Type B pancreatic cell (in vitro differentiated cells): ENCODE data around the gene E2F4. TPM values are rescaled to one million over a fixed set of nuclear protein-coding genes. Genes with fewer than 3 reads are reported as not detected.

Experiments used
- DNase-seq: peaks from one replicate; pipeline ENCODE4 v3.0.0; 2021; ENCODE audit warnings: mixed read lengths; ENCODE audit not compliant: unreplicated experiment; ENCODE audit errors: extremely low spot score
- H3K27ac Mint-ChIP-seq: 2 replicates; pipeline ENCODE4 v1.8.0; 2021; ENCODE audit warnings: mild to moderate bottlenecking, mixed read lengths
- H3K27me3 Mint-ChIP-seq: 2 replicates; pipeline ENCODE4 v1.8.0; 2021; ENCODE audit warnings: mixed read lengths
- H3K36me3 Mint-ChIP-seq: 2 replicates; pipeline ENCODE4 v1.8.0; 2021; ENCODE audit warnings: mixed read lengths
- H3K4me1 Mint-ChIP-seq: one replicate; pipeline ENCODE4 v1.8.0; 2021; ENCODE audit warnings: mixed read lengths; ENCODE audit not compliant: unreplicated experiment
- H3K4me3 Mint-ChIP-seq: 2 replicates; pipeline ENCODE4 v1.8.0; 2021; ENCODE audit warnings: mild to moderate bottlenecking, mixed read lengths
- H3K9me3 Mint-ChIP-seq: 2 replicates; pipeline ENCODE4 v1.8.0; 2021; ENCODE audit warnings: mixed read lengths
- total RNA-seq: library from RNA; stranded (reverse); gene quantifications from 2 replicates; pipeline ENCODE4 v1.2.1, GENCODE V29; 2021; ENCODE audit warnings: low replicate concordance
- TF ChIP-seq, protein P1 (sequence below): fragments of 200-600 bp; sonication (generic); conservative IDR thresholded peaks from 2 replicates; pipeline ENCODE4 v1.5.0; 2021; ENCODE audit warnings: antibody characterized with exemption, mild to moderate bottlenecking

E2F4 gene
- total RNA-seq, 1 donor from 2014 or later: 84.5 TPM

- Mint-ChIP-seq H3K4me3 (no peak overlapping the region), H3K9me3 (no peaks in the 10 kb centered on the region), H3K36me3 (peaks cover 12% of the 10 kb centered on the region), H3K27ac (no peak overlapping the region), H3K4me1 (no peaks in the 10 kb centered on the region), H3K27me3 (no peaks in the 10 kb centered on the region)
- DNase-seq: no peak
- TF ChIP-seq, protein P1, sequence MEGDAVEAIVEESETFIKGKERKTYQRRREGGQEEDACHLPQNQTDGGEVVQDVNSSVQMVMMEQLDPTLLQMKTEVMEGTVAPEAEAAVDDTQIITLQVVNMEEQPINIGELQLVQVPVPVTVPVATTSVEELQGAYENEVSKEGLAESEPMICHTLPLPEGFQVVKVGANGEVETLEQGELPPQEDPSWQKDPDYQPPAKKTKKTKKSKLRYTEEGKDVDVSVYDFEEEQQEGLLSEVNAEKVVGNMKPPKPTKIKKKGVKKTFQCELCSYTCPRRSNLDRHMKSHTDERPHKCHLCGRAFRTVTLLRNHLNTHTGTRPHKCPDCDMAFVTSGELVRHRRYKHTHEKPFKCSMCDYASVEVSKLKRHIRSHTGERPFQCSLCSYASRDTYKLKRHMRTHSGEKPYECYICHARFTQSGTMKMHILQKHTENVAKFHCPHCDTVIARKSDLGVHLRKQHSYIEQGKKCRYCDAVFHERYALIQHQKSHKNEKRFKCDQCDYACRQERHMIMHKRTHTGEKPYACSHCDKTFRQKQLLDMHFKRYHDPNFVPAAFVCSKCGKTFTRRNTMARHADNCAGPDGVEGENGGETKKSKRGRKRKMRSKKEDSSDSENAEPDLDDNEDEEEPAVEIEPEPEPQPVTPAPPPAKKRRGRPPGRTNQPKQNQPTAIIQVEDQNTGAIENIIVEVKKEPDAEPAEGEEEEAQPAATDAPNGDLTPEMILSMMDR: no peak
Measured at GRCh38 chr16:67233596-67233995, 41.6 kb downstream of the E2F4 start.

DNA sequence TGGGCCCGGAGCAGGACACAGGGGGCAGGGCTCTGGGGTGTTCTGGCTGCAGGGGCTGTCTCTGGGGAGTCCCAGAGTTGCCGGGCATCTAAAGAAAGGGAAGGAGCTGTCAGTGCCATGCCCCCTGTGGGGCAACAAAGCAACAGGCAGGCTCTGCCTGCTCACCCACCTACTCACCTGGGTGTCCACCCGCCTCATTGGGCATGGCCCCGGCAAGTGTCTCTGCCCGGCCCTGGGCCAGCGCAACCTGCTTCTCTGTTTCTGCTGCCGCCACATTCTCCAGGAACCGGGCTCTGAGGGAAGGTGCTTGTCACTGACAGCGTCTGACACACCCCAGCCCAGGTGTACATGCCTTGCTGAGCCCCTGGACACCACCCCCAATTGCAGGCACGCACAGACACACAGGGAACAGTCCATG is 42.2 kb downstream of the E2F4 start:
- H3K27ac Mint-ChIP-seq: no peak overlapping the region
- no peaks in the 10 kb centered on the region for H3K27me3 Mint-ChIP-seq
- H3K9me3 Mint-ChIP-seq: no peaks in the 10 kb centered on the region
- H3K4me3 Mint-ChIP-seq: no peak overlapping the region
- peaks cover 12% of the 10 kb centered on the region for H3K36me3 Mint-ChIP-seq
- no peaks in the 10 kb centered on the region for H3K4me1 Mint-ChIP-seq
- TF ChIP-seq, protein P1: no peak
- no peak for DNase-seq

GRCh38 chr16:67235816-67236562 is 44.0 kb downstream of the E2F4 start:
- Mint-ChIP-seq H3K27me3 (no peaks in the 10 kb centered on the region), H3K4me1 (no peaks in the 10 kb centered on the region), H3K27ac (no peak overlapping the region), H3K36me3 (peaks cover 9% of the 10 kb centered on the region), H3K9me3 (no peaks in the 10 kb centered on the region), H3K4me3 (no peak overlapping the region)
- TF ChIP-seq, protein P1: no peak
- no peak for DNase-seq

DNA sequence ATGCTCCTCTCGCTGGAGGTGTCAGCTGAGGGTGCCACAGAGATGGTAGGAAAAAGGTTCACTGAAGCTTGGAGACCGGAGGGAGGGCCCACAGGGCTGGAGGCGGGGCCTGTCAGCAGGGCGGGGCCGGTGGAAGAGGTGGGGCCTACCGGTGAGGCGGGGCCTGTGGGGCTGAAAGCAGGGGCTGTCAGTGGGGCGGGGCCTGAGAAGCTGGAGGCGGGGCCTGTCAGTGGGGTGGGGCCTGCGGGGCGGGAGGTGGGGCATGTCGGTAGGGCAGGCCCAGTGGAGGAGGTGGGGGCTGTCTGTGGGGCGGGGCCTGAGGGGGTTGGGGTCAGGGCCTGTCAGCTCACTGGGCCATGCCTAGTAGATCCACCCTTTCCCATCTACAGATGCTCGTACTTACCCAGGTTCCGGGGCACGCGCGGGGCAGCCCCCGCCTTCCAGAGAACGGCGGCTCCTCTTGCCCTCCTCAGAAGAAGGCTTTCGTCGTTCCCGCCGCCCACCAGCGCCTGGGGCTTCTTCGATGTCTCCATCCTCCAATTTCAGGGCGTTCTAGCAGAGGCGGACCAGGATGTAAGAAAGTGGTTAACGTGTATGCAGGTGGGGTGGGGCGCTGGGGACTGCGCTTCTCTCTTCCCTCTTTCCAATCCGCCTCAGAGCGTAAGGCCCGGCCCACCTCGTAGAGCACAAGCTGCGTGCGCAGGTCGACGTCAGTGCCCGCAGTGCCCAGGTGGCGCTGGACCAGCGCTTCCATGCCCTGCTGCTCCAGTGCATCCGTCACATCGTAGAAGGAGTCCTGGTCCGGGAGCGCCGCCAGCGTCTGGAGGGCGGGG is 44.8 kb downstream of the E2F4 start:
- TF ChIP-seq, protein P1: no peak
- Mint-ChIP-seq H3K9me3 (no peaks in the 10 kb centered on the region), H3K27ac (no peak overlapping the region), H3K4me3 (no peak overlapping the region), H3K36me3 (peaks cover 9% of the 10 kb centered on the region), H3K27me3 (no peaks in the 10 kb centered on the region), H3K4me1 (peaks cover 5% of the 10 kb centered on the region)
- peak; percentile 75 for DNase-seq

- peaks cover 8% of the 10 kb centered on the region for H3K4me1 Mint-ChIP-seq
- DNase-seq: no peak
- no peak overlapping the region for H3K4me3 Mint-ChIP-seq
- TF ChIP-seq, protein P1: no peak
- no peaks in the 10 kb centered on the region for H3K9me3 Mint-ChIP-seq
- no peak overlapping the region for H3K27ac Mint-ChIP-seq
- no peaks in the 10 kb centered on the region for H3K27me3 Mint-ChIP-seq
- peaks cover 9% of the 10 kb centered on the region for H3K36me3 Mint-ChIP-seq
Measured at GRCh38 chr16:67237396-67238277, 45.7 kb downstream of the E2F4 start.
